ENCODE results near the gene ATP2A3. TPM values are rescaled to one million over a fixed set of nuclear protein-coding genes. Genes with fewer than 3 reads are reported as not detected.

ATP2A3 gene
- total RNA-seq, 2 donors from 2014 or later, result 16.3 to 44.5 TPM

DNA sequence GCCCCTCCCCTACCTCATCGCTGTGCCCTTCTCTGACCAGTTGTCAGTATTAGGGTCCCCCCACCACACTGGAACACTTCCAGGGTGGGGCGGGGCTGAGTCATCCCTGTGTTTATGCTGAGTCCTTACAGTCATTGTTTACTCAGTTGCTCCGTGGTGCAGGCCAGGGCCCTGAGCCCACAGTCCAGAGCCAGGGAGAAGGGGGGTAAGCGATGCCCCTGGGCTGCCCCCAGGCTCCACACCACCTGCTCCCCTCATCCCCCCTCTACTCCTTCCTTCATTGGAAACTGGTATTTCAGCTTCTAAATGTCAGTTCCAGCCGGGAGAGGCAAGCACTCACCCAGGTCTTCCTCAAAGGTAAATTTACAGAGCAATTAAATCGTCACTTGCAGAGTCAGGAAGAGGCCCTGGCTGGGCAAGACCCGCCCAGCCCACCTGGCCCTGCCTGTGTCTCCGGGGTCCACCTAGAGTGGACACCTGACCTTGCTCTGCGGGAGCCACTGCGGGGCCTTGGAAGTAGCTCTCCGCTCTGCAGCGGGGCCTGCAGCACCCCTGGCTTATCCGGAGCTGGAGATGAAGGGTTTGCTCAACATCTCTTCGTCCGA is 4.8 kb downstream of the ATP2A3 start:
- H3K4me3 ChIP-seq, result no peak overlapping the region
- intact Hi-C loops (cut with DNase I), result no loop called here
- H3K27me3 ChIP-seq (replicated peaks; ENCODE audit: insufficient read depth), result no peaks in the 10 kb centered on the region
- 45% methylated on average over 15 of the region's 15 CpGs for WGBS
- DNase-seq (ENCODE audit: low spot score), result peak; percentile 41
- peaks cover 10% of the 10 kb centered on the region for H3K4me1 ChIP-seq (replicated peaks)
- no peaks in the 10 kb centered on the region for H3K36me3 ChIP-seq
- TF ChIP-seq POLR2AphosphoS5 (IDR thresholded peaks at IDR 0.05), result peak; percentile 77
- TF ChIP-seq POLR2A (IDR thresholded peaks at IDR 0.05), result no peak
- no peaks in the 10 kb centered on the region for H3K9me3 ChIP-seq
- peak overlapping the region; percentile 70 to 78 for H3K27ac ChIP-seq

DNA sequence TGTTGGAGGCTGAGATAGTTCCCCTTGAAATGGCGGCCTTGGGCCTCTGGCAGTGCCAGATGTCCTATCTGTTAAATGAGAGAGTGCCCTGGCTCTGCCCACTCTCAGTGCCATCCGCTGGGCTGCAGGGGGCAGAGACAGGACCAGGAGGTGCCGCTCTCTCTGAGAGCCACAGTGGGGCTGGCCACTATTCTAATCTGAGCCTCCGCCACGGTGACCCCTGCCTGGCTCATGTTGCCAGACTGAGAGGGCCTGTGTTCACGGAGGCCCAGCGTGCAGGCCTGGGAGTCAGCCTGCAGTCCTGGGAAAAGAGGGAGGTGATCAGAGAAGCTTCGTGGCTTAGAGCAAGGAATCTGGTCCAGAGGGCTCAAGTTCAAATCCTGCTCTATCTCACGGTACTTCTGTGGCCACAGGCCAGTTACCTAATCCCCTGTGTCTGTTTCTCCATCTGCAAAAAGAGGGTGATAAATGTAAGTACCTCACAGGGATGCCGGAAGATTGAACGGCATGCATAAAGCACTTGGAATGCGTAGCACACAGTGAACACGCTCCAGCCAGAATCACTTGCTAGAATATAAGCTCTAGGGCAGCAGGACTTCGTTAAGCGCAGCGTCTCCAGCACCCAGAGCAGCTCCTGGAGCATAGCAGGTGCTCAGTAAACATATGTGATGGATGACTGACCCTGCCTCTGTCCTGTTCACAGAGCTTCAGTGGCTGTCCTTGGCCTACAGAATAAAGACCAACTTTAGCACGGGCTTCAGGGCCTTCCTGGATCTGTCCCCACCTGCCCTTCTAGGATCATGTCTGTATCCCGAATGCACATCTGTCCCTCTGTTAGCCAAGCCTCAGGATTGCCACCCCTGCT is 6.3 kb downstream of the ATP2A3 start:
- 86% methylated on average over 18 of the region's 18 CpGs for WGBS
- peaks cover 10% of the 10 kb centered on the region for H3K4me1 ChIP-seq (replicated peaks)
- TF ChIP-seq POLR2AphosphoS5 (IDR thresholded peaks at IDR 0.05) (no peak), POLR2A (IDR thresholded peaks at IDR 0.05) (no peak)
- TF ChIP-seq, protein P1, sequence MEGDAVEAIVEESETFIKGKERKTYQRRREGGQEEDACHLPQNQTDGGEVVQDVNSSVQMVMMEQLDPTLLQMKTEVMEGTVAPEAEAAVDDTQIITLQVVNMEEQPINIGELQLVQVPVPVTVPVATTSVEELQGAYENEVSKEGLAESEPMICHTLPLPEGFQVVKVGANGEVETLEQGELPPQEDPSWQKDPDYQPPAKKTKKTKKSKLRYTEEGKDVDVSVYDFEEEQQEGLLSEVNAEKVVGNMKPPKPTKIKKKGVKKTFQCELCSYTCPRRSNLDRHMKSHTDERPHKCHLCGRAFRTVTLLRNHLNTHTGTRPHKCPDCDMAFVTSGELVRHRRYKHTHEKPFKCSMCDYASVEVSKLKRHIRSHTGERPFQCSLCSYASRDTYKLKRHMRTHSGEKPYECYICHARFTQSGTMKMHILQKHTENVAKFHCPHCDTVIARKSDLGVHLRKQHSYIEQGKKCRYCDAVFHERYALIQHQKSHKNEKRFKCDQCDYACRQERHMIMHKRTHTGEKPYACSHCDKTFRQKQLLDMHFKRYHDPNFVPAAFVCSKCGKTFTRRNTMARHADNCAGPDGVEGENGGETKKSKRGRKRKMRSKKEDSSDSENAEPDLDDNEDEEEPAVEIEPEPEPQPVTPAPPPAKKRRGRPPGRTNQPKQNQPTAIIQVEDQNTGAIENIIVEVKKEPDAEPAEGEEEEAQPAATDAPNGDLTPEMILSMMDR (IDR thresholded peaks at IDR 0.05), result no peak
- no peak overlapping the region for H3K27ac ChIP-seq
- DNase-seq (ENCODE audit: low spot score), result no peak
- no peaks in the 10 kb centered on the region for H3K27me3 ChIP-seq (replicated peaks; ENCODE audit: insufficient read depth)
- no peaks in the 10 kb centered on the region for H3K36me3 ChIP-seq
- no peaks in the 10 kb centered on the region for H3K9me3 ChIP-seq
- intact Hi-C loops (cut with DNase I), result no loop called here
- no peak overlapping the region for H3K4me3 ChIP-seq

DNA sequence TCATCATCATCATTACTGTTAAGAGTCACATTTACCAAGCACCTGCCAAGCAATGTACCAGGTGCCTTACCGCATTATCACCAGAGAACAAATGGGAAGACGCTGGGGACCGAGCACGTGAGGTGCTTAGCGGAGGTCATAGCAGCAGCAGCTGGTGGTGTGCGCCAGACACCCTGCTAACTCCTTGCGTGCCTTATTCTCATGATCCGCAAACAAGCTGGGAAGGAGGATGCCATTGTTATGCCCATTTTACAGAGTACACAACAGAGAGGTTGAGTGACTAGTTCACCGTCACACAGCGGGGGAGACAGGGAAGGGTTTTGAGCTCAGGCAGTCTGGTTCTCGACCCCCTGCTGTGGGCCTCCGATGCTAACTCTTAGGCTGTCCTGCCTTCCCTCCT is 7.3 kb downstream of the ATP2A3 start:
- Histone ChIP-seq H3K36me3 (no peaks in the 10 kb centered on the region), H3K9me3 (no peaks in the 10 kb centered on the region), H3K4me3 (no peak overlapping the region), H3K4me1 (replicated peaks) (peaks cover 10% of the 10 kb centered on the region), H3K27me3 (replicated peaks; ENCODE audit: insufficient read depth) (no peaks in the 10 kb centered on the region), H3K27ac (no peak overlapping the region)
- DNase-seq (ENCODE audit: low spot score), result no peak
- intact Hi-C loops (cut with DNase I), result no loop called here
- WGBS, result 93% methylated on average over 12 of the region's 12 CpGs
- TF ChIP-seq, protein P1 (IDR thresholded peaks at IDR 0.05), result no peak

DNA sequence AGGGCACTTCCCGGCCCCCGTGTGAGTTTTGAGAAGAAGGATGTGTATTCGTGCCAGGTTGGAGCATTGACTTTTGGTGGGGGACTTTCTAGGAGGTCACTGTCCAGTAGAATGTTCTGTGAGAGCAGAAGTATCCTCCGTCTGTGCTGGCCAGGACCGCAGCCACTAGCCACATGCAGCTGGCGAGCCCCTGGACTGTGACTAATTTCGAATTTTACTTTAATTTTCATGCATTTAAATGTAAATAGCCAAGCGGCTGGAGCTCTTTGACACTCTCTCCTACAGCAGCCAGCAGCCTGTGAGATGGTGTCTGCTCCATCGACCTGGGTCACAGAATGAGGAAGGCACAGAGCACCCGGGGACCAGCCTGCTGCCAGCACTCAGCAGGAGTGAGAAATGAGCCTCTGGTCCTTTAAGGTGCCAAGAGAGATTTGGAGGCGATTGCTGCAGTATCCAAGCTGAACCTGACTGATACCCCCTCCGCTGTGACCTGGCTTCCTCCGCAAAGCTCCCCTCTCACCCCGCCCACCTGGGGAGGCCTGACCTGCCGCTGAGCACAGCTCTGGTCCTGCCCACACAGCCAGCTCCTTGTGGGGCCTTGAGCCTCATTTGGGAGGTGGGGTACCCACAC is 7.8 kb downstream of the ATP2A3 start:
- WGBS, result 70% methylated on average over 15 of the region's 15 CpGs
- Histone ChIP-seq H3K27me3 (replicated peaks; ENCODE audit: insufficient read depth) (no peaks in the 10 kb centered on the region), H3K27ac (no peak overlapping the region), H3K36me3 (no peaks in the 10 kb centered on the region), H3K9me3 (no peaks in the 10 kb centered on the region), H3K4me1 (replicated peaks) (peaks cover 10% of the 10 kb centered on the region), H3K4me3 (no peak overlapping the region)
- no peak for DNase-seq (ENCODE audit: low spot score)
- TF ChIP-seq POLR2A (IDR thresholded peaks at IDR 0.05), result no peak
- TF ChIP-seq POLR2AphosphoS5 (IDR thresholded peaks at IDR 0.05), result no peak
- TF ChIP-seq, protein P1 (IDR thresholded peaks at IDR 0.05), result no peak
- intact Hi-C loops (cut with DNase I), result no loop called here

DNA sequence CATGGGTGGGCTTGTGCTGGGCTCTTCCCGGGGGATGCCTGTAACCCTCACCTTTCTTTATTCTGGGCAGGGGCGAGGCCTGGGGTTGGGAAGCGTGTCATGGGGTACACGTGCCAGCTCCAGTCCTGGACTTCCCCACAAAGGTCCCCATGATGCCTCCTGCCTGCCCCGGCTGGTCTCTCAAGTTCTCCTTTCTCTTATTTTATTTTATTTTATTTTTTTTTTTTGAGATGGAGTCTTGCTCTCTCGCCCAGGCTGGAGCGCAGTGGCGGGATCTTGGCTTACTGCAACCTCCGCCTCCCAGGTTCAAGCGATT is 8.6 kb downstream of the ATP2A3 start:
- Histone ChIP-seq H3K4me3 (no peak overlapping the region), H3K36me3 (no peaks in the 10 kb centered on the region), H3K4me1 (replicated peaks) (peaks cover 10% of the 10 kb centered on the region), H3K9me3 (no peaks in the 10 kb centered on the region), H3K27ac (no peak overlapping the region), H3K27me3 (replicated peaks; ENCODE audit: insufficient read depth) (no peaks in the 10 kb centered on the region)
- DNase-seq (ENCODE audit: low spot score), result no peak
- TF ChIP-seq POLR2A (IDR thresholded peaks at IDR 0.05) (no peak), POLR2AphosphoS5 (IDR thresholded peaks at IDR 0.05) (no peak)
- TF ChIP-seq, protein P1 (IDR thresholded peaks at IDR 0.05), result no peak
- intact Hi-C loops (cut with DNase I), result no loop called here
- WGBS, result 86% methylated on average over 10 of the region's 10 CpGs

All from prostate gland (tissue), 2 donors.